ENCODE measurements around the gene TMEM150A.

DNA sequence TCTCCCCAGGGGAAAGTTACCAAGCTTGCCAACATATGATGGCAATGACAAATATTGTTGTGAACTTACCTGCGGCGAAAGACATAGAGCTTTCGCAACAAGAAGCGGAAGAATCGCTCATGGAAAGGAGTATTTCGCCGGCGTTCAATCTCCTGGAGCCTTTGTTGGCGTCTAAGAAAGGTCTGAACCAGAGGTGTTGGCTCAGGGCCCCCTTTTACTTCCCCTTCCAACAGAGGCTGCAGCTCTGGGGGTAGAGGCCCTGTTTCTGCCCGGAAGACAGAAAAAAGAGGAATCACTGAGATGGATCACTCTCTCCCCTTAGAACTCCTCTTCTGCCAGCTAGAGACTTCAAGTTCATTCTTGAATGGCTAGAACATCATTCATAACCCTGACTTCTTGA lies 52.0 kb downstream of the TMEM150A start:
- TF ChIP-seq, protein P1, sequence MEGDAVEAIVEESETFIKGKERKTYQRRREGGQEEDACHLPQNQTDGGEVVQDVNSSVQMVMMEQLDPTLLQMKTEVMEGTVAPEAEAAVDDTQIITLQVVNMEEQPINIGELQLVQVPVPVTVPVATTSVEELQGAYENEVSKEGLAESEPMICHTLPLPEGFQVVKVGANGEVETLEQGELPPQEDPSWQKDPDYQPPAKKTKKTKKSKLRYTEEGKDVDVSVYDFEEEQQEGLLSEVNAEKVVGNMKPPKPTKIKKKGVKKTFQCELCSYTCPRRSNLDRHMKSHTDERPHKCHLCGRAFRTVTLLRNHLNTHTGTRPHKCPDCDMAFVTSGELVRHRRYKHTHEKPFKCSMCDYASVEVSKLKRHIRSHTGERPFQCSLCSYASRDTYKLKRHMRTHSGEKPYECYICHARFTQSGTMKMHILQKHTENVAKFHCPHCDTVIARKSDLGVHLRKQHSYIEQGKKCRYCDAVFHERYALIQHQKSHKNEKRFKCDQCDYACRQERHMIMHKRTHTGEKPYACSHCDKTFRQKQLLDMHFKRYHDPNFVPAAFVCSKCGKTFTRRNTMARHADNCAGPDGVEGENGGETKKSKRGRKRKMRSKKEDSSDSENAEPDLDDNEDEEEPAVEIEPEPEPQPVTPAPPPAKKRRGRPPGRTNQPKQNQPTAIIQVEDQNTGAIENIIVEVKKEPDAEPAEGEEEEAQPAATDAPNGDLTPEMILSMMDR (conservative IDR thresholded peaks at IDR 0.05; ENCODE audit: low read length): no peak
- TF ChIP-seq EZH2phosphoT487 (IDR thresholded peaks at IDR 0.05; ENCODE audit: borderline replicate concordance, low read depth, low read length): no peak

Data from OCI-LY7 (cell line).